ENCODE measurements around the gene MYT1. TPM values are rescaled to one million over a fixed set of nuclear protein-coding genes. Genes with fewer than 3 reads are reported as not detected.

The MYT1 gene
- total and polyA plus RNA-seq, 2 experiments from 2014 or later, result 0.03 to 0.06 TPM

DNA sequence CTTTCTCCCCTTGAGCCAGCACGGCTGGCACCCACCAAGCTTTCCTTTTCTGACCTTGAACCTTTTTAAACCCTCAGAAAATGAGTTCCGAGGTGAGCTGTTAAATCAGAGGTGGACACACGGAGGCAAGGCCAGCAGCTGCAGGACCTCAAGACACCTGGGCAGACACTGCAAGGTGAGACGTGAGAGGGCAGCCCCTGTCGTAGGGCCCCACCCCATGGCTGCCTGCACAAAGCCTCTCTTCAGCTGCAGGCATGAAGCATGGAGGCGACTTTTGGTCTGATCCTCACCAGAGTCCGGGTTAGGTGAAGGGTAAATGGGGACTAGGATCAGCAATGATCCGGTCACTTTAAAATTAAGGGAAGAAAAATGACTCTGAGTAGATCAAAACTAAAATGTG is 25.7 kb downstream of the MYT1 start:
- Histone ChIP-seq H3K27me3 (no peaks in the 10 kb centered on the region), H3K4me1 (ENCODE audit: insufficient read depth) (peaks cover 18% of the 10 kb centered on the region), H3K9me2 (replicated peaks; ENCODE audit: insufficient read depth) (no peaks in the 10 kb centered on the region), H4K20me1 (ENCODE audit: insufficient read depth, poor library complexity, severe bottlenecking) (no peaks in the 10 kb centered on the region), H3K27ac (peak overlapping the region; percentile 94), H2AFZ (no peak overlapping the region), H3K4me2 (peak overlapping the region; percentile 40), H3K36me3 (replicated peaks; ENCODE audit: insufficient read depth, low read depth) (no peaks in the 10 kb centered on the region), H3K9me3 (ENCODE audit: low read depth) (no peaks in the 10 kb centered on the region), H3K4me3 (no peak overlapping the region), H3K79me2 (no peaks in the 10 kb centered on the region)
- TF ChIP-seq EZH2 (IDR thresholded peaks at IDR 0.05; ENCODE audit: borderline replicate concordance) (no peak), EZH2phosphoT487 (IDR thresholded peaks at IDR 0.05; ENCODE audit: low read depth, severe bottlenecking, unreplicated experiment) (no peak)
- TF ChIP-seq, protein P1, sequence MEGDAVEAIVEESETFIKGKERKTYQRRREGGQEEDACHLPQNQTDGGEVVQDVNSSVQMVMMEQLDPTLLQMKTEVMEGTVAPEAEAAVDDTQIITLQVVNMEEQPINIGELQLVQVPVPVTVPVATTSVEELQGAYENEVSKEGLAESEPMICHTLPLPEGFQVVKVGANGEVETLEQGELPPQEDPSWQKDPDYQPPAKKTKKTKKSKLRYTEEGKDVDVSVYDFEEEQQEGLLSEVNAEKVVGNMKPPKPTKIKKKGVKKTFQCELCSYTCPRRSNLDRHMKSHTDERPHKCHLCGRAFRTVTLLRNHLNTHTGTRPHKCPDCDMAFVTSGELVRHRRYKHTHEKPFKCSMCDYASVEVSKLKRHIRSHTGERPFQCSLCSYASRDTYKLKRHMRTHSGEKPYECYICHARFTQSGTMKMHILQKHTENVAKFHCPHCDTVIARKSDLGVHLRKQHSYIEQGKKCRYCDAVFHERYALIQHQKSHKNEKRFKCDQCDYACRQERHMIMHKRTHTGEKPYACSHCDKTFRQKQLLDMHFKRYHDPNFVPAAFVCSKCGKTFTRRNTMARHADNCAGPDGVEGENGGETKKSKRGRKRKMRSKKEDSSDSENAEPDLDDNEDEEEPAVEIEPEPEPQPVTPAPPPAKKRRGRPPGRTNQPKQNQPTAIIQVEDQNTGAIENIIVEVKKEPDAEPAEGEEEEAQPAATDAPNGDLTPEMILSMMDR (IDR thresholded peaks at IDR 0.05; ENCODE audit: poor library complexity), result no peak
- DNase-seq (ENCODE audit: low spot score), result no peak
- WGBS (ENCODE audit: low lambda C conversion rate, missing lambda C conversion rate), result 66% methylated on average over 8 of the region's 8 CpGs

DNA sequence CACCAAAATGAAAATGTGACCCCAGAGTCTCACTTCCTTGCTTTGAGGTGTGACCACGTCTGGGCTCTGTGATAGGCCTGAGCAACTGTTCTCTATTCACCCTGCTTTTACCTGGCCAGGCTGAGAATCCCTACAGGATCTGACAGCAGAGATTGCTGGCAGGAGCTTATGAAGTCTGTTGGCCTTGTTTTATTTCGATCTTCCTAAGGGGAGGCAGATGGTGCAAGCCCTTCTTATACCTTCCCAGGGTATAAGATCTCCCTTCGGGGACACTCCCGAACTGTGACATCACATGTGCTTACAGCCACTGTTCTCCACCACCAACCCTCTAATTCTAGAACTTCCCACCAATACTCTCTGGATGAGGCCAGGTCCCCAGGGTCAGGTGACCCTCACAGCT is 26.8 kb downstream of the MYT1 start:
- peaks cover 18% of the 10 kb centered on the region for H3K4me1 ChIP-seq (ENCODE audit: insufficient read depth)
- WGBS (ENCODE audit: low lambda C conversion rate, missing lambda C conversion rate), result 88% methylated on average over 4 of the region's 4 CpGs
- no peak overlapping the region for H3K4me3 ChIP-seq
- H3K4me2 ChIP-seq, result no peak overlapping the region
- H3K27me3 ChIP-seq, result no peaks in the 10 kb centered on the region
- H2AFZ ChIP-seq, result no peak overlapping the region
- TF ChIP-seq EZH2phosphoT487 (IDR thresholded peaks at IDR 0.05; ENCODE audit: low read depth, severe bottlenecking, unreplicated experiment) (no peak), EZH2 (IDR thresholded peaks at IDR 0.05; ENCODE audit: borderline replicate concordance) (no peak)
- TF ChIP-seq, protein P1 (IDR thresholded peaks at IDR 0.05; ENCODE audit: poor library complexity), result no peak
- no peaks in the 10 kb centered on the region for H3K79me2 ChIP-seq
- no peaks in the 10 kb centered on the region for H3K9me2 ChIP-seq (replicated peaks; ENCODE audit: insufficient read depth)
- DNase-seq (ENCODE audit: low spot score), result no peak
- H3K9me3 ChIP-seq (ENCODE audit: low read depth), result no peaks in the 10 kb centered on the region
- no peaks in the 10 kb centered on the region for H3K36me3 ChIP-seq (replicated peaks; ENCODE audit: insufficient read depth, low read depth)
- no peaks in the 10 kb centered on the region for H4K20me1 ChIP-seq (ENCODE audit: insufficient read depth, poor library complexity, severe bottlenecking)
- no peak overlapping the region for H3K27ac ChIP-seq

DNA sequence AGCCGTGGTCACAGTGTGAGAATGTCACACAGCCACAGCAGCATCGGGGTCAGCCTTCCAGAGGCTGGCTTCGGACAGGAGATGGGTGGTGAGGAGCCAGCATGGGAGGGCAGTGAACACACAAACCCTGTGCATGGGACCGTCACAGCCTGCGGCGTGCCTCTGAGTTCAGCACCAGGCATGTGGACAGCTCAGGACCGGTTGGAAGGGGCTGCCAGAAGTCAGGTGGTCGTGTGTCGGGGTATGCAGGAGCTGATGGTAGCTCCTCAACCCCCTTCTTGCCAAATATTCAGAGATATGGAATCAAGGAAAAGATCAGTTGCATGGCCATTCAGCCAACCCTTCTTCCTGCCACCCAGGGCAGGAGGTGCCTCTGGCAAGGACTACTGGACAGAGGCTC is 28.2 kb downstream of the MYT1 start:
- Histone ChIP-seq H3K4me3 (no peak overlapping the region), H3K4me2 (no peak overlapping the region), H4K20me1 (ENCODE audit: insufficient read depth, poor library complexity, severe bottlenecking) (no peaks in the 10 kb centered on the region), H3K9me2 (replicated peaks; ENCODE audit: insufficient read depth) (no peaks in the 10 kb centered on the region), H3K4me1 (ENCODE audit: insufficient read depth) (peaks cover 18% of the 10 kb centered on the region), H3K27me3 (no peaks in the 10 kb centered on the region), H3K36me3 (replicated peaks; ENCODE audit: insufficient read depth, low read depth) (no peaks in the 10 kb centered on the region), H2AFZ (no peak overlapping the region), H3K79me2 (no peaks in the 10 kb centered on the region), H3K9me3 (ENCODE audit: low read depth) (no peaks in the 10 kb centered on the region), H3K27ac (no peak overlapping the region)
- 45% methylated on average over 9 of the region's 9 CpGs for WGBS (ENCODE audit: low lambda C conversion rate, missing lambda C conversion rate)
- TF ChIP-seq, protein P1 (IDR thresholded peaks at IDR 0.05; ENCODE audit: poor library complexity), result no peak
- TF ChIP-seq EZH2phosphoT487 (IDR thresholded peaks at IDR 0.05; ENCODE audit: low read depth, severe bottlenecking, unreplicated experiment), result no peak
- TF ChIP-seq EZH2 (IDR thresholded peaks at IDR 0.05; ENCODE audit: borderline replicate concordance), result no peak
- peak; percentile 36 for DNase-seq (ENCODE audit: low spot score)

DNA sequence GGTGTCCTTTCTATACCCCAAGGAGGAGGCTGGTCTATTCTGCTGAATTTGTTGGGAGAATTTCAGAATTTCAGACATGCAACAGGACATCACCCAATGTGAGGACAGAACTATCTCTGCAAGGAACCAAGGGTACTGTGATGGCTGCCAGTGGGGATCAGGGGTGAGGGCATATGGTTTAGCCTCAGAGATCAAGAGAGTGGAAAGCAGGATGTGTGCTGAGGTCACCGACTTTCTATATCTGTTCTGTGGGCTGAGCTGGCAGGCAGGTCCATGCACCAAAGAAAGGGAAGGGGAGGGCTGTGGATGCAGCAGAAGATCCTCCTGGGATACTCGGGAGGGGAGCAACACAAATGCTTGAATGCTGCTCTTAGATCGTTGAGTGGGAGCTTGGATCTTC is 28.8 kb downstream of the MYT1 start:
- DNase-seq (ENCODE audit: low spot score), result no peak
- H2AFZ ChIP-seq, result no peak overlapping the region
- no peaks in the 10 kb centered on the region for H3K9me2 ChIP-seq (replicated peaks; ENCODE audit: insufficient read depth)
- no peaks in the 10 kb centered on the region for H3K27me3 ChIP-seq
- no peak overlapping the region for H3K27ac ChIP-seq
- no peaks in the 10 kb centered on the region for H4K20me1 ChIP-seq (ENCODE audit: insufficient read depth, poor library complexity, severe bottlenecking)
- no peaks in the 10 kb centered on the region for H3K79me2 ChIP-seq
- no peaks in the 10 kb centered on the region for H3K36me3 ChIP-seq (replicated peaks; ENCODE audit: insufficient read depth, low read depth)
- no peaks in the 10 kb centered on the region for H3K9me3 ChIP-seq (ENCODE audit: low read depth)
- TF ChIP-seq EZH2phosphoT487 (IDR thresholded peaks at IDR 0.05; ENCODE audit: low read depth, severe bottlenecking, unreplicated experiment) (no peak), EZH2 (IDR thresholded peaks at IDR 0.05; ENCODE audit: borderline replicate concordance) (no peak)
- TF ChIP-seq, protein P1 (IDR thresholded peaks at IDR 0.05; ENCODE audit: poor library complexity), result no peak
- 74% methylated on average over 3 of the region's 3 CpGs for WGBS (ENCODE audit: low lambda C conversion rate, missing lambda C conversion rate)
- H3K4me3 ChIP-seq, result no peak overlapping the region
- peaks cover 18% of the 10 kb centered on the region for H3K4me1 ChIP-seq (ENCODE audit: insufficient read depth)
- H3K4me2 ChIP-seq, result no peak overlapping the region

Measured in hepatocyte (in vitro differentiated cells).